Stimulated activated naive CD8-positive, alpha-beta T cell treated with anti-CD3 and anti-CD28 coated beads, Interleukin-15, Interleukin-2, amounts not matched to agents 100 U/mL and 50 U/mL, for 24 hours (primary cell): ENCODE results near the gene PRKCH.

Experiments used
- ATAC-seq: fragments of 150-1000 bp; cut with Tn5 transposase; one replicate; pipeline ENCODE4 v1.10.0; 2021
- DNase-seq: peaks from one replicate; pipeline ENCODE4 v3.0.0; 2021

Gene PRKCH

DNA sequence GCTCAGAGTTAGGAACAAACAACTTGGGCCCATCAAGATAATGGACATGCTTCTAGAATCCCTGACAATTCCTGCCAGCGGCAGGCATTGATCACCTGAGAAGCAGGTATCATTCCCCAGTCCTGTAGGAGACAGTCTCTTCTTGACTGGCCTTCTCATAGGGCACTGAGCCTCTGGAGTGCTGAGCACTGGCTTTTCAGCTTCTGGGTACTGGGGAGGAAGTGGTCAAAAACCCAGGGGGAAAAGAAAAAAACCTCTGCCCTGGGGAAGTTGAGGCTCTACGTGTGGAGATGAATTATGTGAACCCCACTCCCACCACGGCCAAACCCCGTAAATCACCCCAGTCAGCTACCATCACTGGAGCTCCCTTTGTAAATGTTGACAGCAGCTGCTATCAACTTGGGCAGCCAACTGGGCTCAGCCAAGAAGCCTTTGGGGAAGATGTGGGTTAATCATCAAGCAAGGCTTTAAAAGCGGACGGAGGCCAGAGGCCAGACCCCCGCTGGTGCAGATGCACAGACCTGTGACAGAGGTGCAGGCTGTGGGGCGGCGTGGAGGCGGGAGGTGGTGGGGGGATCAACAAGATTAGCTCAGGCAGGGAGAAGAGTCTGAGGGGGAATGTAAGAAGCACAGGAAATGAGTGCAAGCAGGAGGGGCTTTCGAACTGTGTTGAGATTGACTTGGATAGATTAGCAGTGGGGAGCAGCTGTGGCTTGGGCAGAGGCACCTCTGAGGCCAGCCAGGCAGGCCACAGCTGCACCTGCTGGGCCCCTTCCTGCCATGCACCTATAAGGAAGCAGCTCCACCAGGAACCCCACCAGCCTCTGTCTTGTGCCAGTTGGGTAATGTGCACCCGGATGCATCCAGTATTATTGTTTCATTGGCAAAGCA lies 268.6 kb downstream of the PRKCH start:
- DNase-seq (no peak), ATAC-seq (no peak)

DNA sequence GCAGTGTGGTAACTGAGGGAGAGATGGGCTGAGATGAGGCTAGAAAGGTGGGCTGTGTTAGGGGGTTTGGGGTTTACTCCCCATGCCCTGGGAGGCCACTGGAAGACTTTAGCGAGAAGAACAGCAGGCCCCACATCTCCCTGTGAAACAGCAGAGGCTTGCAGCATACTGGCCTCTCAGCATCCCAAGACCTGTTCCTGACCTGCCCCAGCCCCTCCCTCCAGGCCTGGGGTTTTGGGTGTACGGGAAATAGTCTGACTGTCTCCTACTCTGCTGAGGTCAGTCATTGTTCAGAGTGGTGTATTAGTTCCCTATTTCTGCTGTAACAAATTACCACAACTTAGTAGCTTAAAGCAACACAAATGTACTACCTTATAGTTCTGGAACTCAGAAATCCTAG lies 270.5 kb downstream of the PRKCH start:
- DNase-seq: no peak
- no peak for ATAC-seq

DNA sequence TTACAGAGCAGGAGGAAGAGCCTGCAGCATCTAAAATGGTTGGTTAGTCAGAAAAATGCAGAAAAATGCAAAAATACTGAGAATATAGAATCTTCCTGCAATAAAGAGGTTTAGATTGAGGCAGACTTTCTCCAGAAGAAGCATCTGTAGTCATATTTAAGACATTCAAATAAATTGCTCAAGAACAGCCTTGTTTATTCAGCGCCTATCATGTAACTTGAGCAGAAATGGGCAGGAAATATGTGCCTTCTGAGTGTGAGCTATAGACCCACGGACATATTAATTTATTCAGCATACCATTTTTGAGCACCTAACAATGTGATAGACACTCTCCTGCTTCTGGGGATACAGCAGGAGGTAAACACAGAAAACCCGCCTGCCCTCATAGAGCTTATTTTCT lies 272.0 kb downstream of the PRKCH start:
- no peak for ATAC-seq
- DNase-seq: no peak

DNA sequence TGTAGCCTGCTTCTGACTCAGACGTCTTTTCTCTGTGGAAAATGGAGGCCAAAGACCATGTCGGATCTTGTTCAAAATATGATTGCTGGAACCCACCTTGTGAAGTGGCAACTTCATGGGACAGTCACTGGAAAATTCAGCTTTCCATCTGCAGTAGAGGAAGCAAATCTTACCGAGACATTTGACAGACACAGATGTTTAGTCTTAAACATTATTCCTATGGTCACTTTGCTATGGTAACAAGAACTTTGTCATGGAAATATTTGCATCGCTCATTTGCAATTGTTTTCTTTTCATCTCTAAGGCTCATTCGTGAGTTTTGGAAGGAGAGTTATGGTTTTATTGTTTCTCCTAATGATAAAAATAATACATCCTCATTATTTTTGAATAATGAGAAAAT lies 275.6 kb downstream of the PRKCH start:
- ATAC-seq (no peak), DNase-seq (no peak)

DNA sequence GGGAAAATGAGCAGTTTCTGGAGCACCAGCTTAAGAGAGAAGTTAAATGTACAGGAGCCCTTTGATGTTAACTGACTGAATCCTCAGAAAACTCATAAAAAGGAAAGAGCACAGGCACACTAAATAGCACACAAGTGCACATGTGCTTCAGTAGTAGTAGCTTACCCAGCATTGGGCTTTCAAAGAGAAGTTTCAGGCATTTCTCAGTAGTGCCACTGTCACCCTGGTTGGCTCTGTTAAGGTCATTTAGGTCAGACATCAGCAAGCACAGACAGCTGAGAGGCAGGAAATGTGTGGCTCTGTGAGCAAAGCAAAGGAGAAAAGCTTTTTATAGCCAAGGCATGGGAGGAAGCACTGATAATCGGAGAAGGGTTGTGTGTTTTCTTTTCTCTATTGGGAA lies 277.6 kb downstream of the PRKCH start:
- ATAC-seq (peak; percentile 62), DNase-seq (peak; percentile 30)

DNA sequence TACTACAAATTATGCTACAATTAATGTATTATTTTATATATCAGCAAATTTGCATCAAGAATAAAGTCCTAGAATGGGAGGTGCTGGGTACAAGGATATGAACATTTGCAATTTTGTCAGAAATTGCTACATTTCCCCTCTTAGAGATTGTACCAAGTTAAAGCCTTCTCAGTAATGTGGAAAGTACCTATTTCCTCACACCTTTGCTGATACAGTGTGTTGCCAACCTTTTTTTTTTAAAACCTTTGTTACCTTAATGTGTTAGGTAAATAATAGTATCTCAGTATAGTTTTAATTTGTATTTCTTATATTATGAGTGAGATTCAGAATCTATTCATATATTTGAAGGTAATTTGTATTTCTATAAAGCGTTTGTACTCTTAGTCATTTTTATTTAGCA lies 278.6 kb downstream of the PRKCH start:
- DNase-seq: no peak
- no peak for ATAC-seq
